ENCODE results near the gene KRCC1.
"Not testable (repeated sequence)": the region's sequence is repeated elsewhere in the genome, so short reads cannot be mapped to it uniquely, and the experiment has no call there.

The KRCC1 gene

DNA sequence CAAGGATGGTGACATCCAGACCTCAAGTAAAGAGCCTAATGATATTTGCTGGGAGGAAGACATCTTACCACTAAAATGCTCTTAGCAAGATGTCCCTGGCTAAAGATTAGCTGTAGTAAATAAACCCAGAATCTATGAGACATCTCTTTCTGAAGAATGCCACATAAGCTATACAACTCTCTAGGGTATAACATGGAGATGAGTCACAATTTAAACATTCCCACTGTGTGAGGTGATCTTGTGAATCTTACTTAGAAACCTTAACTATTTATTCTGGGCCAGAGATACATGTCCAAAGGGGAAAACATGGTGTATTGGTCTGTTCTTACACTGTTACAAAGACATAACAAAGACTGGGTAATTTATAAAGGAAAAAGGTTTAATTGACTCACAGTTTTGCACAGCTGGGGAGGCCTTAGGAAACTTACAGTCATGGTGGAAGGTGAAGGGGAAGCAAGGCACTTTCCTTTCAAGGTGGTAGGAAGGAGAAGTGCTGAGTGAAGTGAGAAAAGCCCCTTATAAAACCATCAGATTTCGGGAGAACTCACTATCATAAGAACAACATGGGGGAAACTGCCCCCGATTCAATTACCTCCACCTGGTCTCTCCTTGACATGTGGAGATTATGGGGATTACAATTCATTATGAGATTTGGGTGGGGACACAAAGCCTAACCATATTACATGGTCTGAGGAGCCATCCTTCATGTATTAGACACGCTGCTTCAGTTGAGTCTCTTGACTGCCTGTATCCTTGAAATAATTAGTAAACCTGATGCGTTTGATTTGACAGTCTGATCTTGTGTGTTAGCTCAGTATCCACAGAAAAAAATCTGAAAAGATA lies 17.1 kb downstream of the KRCC1 start:
- DNase-seq: no peak

DNA sequence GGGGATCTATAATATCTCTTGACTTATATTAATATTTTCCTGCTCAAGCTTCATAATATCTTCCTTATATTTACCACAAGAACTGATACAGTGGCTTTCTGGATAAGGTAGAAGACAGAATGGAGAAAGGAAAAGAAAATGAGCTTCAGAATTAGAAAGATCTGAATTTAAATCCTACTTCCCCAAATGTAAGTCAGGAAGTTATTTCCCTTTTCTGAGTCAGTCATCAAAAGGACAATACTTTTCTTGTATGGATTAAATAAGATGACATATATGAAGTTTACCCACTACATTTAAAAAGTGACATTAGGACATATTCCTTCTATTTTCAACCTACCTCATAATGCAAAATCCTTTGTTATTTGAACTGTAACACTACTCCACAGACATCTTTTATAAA lies 19.0 kb downstream of the KRCC1 start:
- DNase-seq: no peak

- DNase-seq: no peak
These were observed 19.4 kb downstream of the KRCC1 start for GRCh38 chr2:88036182-88036581.

DNA sequence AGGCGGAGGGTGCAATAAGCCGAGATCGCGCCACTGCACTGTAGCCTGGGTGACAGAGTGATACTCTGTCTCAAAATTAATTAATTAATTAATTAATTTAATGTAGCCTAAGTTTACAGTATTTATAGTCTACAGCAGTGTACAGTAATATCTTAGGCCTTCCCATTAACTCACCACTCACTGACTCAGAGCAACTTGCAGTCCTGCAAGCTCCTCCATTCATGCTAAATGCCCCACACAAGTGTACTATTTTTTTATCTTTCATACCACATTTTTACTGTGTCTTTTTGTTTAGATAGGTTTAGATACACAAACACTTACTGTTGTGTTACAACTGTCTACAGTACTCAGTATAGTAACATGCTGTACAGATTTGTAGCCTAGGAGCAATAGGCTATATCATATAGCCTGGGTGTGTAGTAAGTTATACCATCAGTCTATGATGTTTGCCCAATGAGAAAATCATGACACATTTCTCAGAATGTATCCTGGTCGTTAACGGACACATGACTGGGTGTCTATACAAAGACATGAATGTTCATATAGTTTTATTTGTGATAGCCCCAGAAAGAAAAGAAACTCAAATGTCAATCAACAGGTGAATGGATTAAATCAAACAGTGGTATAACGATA lies 23.4 kb downstream of the KRCC1 start:
- no peak for DNase-seq

DNA sequence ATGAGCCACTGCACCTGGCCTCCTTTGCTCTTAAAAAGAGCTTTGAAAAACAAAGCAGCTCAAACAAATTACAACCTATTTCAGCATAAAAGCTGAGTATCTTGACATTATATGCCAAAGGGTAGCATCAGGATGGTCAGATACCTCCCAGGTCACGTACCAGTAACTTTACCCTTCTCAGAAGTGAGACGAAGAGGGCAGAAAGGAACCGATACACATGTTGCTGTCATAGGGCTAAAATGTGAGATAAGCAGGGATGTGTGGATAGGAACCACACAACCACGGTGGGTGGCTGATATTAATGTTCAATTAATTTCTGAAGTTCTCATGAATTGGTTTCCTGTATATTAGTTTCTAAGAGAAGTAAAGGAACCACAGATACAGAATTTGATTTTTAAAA lies 26.7 kb downstream of the KRCC1 start:
- no peak for DNase-seq

DNA sequence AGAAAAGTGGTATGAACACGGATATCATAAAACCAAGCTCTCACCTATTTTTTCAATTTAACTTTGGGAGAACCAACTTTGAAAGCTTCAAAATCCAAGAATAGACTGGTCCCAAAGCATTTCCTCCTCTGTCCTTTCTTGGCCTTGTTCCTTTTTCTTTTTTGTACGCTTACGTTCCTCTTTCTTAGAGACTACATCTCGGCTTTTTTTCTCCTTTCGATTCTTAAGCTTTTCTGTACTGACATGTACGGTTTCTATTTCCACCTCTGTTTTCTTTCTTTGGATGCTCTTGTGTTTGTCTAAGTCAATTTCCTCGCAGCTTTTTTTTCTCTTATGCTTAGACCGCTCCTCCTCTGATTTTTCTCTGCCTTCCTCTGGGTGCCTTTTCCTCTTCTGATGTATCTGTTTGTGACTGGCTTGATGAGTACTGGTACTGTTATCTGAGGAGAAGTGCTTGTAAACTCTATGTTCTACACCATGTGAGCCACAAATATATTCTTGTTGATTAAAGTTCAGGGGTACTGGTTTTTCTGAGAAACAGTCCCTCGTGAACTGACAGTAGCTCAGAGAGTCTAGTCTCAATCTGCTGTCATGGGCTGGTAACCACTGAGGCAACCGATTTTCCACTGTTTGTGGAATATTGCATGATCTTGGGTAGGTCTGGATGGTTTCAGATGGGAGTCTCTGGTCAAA lies 27.7 kb downstream of the KRCC1 start:
- DNase-seq: no peak

GRCh38 chr2:88024509-88024908 lies 31.1 kb downstream of the KRCC1 start:
- DNase-seq: no peak

DNA sequence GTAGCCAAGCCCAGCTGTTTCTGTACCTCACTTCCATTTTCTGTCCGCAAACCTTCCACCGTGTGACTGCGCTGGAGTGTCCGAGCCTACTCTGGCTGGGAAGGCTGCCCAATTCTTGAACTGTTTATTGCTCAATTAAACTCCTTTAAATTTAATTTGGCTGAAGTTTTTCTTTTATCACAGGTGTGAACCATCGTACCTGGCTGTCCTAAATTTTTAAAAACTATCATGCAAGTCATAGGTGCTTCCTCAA lies 33.0 kb downstream of the KRCC1 start:
- no peak for DNase-seq

- no peak for DNase-seq
These were observed 35.6 kb downstream of the KRCC1 start for GRCh38 chr2:88019985-88020384.

DNA sequence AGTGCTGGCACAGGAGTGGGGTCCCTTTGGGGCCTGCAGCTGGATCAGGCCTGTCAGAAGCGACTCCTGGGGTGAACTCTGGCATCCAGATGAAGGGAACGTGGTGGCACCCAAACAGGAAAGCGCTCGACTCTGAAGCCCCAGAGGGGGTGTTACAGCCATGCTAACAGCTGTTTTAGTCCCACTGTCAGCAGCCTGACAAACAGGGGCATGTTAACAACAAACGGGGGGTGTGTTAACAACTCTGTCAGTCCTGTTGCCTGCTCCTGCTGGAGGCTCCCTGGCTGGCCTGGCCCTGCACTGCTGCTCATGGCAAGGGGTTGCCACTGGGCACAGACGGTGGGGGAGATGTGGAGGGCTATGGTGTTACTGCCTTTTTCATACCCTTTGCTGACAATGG lies 36.7 kb downstream of the KRCC1 start:
- no peak for DNase-seq

DNA sequence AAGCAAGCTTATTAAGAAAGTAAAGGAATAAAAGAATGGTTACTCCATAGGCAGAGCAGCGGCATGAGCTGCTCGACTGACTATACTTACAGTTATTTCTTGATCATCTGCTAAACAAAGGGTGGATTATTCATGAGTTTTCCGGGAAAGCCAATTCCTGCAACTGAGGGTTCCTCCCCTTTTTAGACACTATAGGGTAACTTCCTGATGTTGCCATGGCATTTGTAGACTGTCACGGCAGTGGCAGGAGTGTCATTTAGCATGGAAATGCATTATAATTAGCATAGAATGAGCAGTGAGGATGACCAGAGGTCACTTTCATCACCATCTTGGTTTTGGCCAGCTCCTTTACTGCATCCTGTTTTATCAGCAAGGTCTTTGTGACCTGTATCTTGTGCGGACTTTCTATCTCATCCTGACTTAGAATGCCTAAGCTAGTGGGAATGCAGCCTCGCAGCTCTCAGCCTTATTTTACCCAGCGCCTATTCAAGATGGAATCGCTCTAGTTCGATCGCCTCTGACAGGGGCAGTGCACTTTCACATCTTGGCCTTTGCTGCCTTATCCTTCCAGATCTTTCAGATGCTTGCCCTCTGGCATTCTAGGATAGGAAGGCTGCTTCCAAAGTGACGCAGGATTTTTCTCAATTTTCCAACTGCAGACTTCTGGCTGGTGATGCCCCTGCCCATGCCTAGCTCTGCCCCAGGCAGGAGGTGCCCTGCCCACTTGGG lies 37.3 kb downstream of the KRCC1 start:
- DNase-seq: not testable (repeated sequence)

GRCh38 chr2:88017780-88018038 lies 37.9 kb downstream of the KRCC1 start:
- DNase-seq: not testable (repeated sequence)

DNA sequence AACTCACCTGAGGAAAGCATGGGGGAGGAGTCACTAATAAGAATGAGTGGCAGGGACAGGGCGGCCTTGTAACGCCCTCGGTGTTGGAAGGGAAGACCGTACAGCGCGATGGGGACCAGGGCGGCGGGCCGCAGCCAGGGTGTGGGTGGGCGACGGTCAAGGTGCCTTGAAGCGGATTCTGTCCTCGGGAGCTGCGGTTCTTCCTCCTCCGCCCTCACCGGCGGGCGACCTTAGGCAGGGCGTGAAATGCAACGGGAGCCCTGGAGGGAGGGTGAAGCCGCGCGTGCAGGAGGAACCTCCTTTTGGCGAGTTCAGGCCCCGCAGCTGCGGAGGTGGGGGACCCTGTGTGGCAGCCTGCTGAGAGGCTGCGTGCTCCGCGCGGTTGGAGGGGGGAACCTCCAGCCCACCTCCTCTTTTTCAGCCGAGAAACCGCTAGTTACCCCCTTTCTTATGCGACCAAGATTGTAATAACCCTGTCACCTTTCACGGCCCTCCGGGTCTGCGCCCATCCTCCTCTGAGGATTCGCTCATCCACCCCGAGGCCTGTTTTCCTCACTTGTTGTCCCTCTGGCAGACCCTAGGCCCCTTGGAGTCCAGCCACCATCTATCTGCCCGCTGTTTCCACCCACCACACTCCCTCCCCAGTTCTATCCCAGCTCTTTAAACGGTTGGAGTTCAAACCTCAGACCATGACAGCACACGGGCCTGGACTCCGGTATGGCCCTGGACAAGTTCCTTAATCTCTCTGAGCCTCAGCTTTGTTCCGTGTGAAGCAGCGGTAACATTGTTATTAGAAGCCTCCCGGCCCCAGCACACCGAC lies 38.4 kb downstream of the KRCC1 start:
- DNase-seq: peak; percentile 63

GRCh38 chr2:88016086-88016959 lies 39.3 kb downstream of the KRCC1 start, which contains the start of gene RNU2-63P:
TSS of gene RNU2-63P (minus strand) at chr2:88016547.
- peak; percentile 63 for DNase-seq

GRCh38 chr2:88011011-88011410 lies 44.6 kb downstream of the KRCC1 start:
- no peak for DNase-seq

DNA sequence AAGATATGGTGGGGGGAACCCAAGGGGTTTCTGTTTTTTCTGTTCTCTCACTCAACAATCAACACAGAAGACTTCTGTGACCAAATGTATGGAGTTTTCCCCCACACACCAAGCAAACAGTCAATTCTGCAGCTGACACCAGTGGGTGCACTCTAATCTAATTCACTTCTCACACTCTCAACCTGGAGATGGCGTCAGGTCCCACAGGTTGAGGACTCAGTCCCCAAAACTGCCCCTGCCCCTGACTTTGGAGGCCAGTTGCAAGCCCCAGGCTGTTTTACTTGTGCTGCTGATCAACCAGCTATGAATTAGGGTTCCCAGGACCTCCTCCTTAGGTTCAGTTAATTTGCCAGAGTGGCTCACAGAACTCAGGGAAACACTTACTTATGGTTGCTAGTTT lies 45.4 kb downstream of the KRCC1 start:
- no peak for DNase-seq

DNA sequence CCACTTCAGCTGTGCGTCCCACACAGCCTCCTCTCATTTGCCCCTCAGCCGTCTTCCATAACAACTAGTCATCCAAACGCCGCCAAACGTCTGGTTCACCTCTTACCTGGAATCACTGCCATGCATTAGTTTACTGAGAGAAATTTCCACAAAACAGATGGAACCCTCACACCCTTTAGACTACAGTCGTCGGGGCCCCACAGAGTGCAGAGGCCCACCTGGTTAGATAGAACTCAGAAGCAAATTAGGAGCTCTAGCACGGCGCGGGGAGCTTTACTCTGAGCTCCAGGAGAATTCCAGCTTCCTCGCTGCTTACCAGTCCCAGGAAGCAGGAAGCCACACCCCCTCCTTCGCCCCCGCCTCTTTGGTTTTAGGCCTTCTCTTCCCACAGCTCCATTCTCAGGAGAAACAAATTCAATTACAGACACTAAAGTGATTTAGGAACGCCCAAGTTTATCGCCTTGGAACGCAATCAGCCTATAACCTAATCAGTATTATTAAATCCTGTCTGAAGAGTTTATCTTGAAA lies 48.6 kb downstream of the KRCC1 start:
- DNase-seq: no peak

- DNase-seq: no peak
These were observed 49.8 kb downstream of the KRCC1 start for GRCh38 chr2:88005776-88006175.

GRCh38 chr2:88003074-88003755 lies 52.4 kb downstream of the KRCC1 start:
- no peak for DNase-seq

DNA sequence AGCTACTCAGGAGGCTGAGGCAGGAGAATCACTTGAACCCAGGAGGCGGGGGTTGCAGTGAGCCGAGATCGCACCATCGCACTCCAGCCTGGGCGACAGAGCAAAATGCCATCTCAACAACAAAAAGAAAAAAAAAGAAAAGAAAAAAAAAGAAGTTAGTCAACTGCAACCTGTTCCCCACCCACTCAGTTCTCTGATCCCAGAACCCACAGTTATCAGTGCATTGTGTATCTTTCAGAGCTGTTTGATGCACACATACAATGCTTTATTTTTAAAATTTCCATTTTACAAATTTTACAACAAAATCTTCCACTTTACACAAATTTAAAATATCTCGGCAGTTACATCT lies 53.2 kb downstream of the KRCC1 start:
- DNase-seq: no peak

GRCh38 chr2:88000474-88000873 lies 55.1 kb downstream of the KRCC1 start:
- DNase-seq: not testable (repeated sequence)

Data from NCI-H1436 (cell line).